HG03025 (cell line): ENCODE results near the gene IFT74.
A peak's percentile ranks its signal among the peaks of the same experiment; 100 is the strongest.

Source experiments
- ATAC-seq: cut with Tn5 transposase; IDR thresholded peaks from one replicate; pipeline ENCODE4 v1.9.1; 2021; ENCODE audit warnings: mild to moderate bottlenecking, moderate library complexity; ENCODE audit not compliant: unreplicated experiment, low FRiP score

IFT74 gene

GRCh38 chr9:26973989-26974388 is 17.8 kb downstream of the IFT74 start:
- ATAC-seq = no peak

- ATAC-seq = no peak
These were observed 18.7 kb downstream of the IFT74 start for GRCh38 chr9:26974927-26975326.

DNA sequence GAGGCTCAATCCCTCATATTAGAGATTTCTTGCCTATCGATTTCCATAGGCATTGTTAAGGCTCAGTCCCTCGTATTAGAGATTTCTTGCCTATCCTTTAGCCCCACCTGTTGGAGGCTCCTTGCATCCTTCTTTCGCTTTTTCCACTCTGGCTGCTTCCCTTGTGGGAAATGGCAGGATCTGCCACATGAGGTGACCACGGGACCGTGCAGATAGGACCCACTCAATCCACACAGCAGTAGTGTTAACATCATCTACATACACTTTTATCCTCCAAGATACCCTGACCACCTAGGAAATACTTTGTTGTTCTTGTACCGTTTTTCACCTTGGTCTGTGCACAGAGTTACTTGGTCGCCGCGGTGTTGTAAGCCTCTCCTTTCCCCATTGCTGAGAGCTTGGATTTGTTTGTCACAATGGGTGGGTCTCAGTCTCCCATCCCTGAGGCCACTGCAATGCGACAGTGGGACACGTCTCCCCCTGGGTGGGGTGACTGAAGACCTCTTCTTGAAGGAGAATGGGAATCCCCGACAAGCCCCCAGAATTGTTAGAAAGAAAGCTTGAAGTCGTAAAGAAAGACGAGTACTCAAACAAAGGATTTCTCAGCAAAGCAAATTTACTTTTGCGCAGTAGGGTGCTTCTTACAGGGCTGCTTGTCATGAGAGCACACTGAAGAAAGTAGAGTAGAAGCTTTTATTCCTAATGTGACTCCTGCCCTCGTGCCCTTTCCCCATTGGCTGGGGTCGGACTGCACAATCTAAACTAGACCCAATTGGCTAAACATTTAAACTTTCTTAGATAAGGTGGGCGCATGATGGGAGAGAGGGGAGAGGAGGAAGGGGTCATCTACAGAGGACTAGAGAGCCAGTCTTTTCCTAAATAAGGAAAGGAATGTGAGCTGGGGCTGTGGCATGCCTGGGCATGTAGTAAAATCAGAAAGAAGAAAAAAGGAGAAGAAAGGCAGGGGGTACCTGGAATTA is 19.8 kb downstream of the IFT74 start:
- no peak for ATAC-seq

GRCh38 chr9:26983340-26983739 is 27.1 kb downstream of the IFT74 start:
- no peak for ATAC-seq

GRCh38 chr9:26995810-26996209 is 39.6 kb downstream of the IFT74 start:
- ATAC-seq = no peak

GRCh38 chr9:27003426-27004077 is 47.3 kb downstream of the IFT74 start:
- ATAC-seq = no peak

GRCh38 chr9:27005491-27005890 is 49.3 kb downstream of the IFT74 start, which contains the start of gene LRRC19:
Gene LRRC19, minus strand, starts transcription at chr9:27005672. Its CDS starts 5,978 bp downstream, at chr9:26999694.
- ATAC-seq = no peak

GRCh38 chr9:27019589-27019988 is 63.4 kb downstream of the IFT74 start:
- ATAC-seq = no peak

DNA sequence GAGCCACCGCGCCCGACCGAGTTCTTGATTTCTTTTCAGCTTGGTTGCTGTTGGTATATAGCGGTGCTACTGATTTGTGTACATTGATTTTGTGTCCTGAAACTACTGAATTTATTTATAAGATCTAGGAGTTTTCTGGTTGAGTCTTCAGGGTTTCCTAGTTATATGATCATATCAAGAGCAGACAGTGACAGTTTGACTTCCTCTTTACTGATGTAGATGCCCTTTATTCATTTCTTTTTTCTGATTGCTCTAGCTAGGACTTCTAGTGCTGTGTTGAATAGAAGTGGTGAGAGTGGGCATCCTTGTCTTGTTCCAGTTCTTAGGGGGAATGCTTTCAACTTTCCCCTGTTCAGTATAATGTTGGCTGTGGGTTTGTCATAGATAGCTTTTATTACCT is 66.7 kb downstream of the IFT74 start:
- ATAC-seq = no peak

GRCh38 chr9:27029186-27029585 is 73.0 kb downstream of the IFT74 start:
- no peak for ATAC-seq

DNA sequence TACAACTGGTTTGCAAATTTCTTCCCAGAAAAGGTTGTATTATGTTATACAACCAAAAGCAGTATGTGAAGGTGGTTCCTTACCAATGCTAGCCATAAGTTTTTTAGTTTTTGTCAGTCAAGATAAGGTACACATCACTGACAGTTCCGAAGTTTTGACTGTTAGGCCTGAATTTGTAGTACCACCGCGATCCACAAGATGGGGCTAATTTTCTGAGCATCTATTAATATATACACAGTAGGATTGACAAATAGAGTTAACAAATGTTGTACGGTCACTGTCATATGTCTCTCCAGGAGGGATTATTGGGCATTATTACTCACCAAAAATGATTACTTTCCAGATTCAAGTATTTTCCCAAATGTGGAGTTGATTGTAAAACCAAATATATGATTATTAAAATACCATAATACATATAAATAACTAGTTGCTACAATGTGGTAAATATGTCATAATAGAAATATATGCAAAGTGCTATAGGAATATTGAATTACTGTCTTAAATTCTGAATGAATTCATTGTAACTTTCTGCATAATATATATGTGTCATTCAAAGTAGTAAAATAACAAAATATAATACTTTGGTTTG is 77.7 kb downstream of the IFT74 start:
- ATAC-seq = peak; percentile 75

GRCh38 chr9:27037499-27037898 is 81.3 kb downstream of the IFT74 start:
- ATAC-seq = no peak

DNA sequence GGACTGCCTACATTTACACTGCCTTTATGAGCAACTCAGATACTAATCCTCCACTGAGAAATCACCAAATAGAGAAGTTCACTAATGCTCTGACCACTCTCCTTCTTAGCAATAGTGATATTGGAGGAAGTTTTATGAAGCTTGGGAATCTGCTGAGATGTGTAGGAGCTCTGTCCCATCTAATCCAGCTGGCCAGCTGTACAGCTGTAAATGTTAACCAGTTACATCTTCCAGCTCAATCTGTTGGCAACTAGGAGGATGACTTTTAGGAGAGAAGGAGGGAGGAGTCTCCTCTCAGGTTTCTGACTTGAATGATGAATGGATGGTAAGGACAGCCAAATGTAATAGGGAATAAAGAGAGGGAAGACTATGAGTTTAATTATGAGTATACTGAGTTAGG is 85.5 kb downstream of the IFT74 start:
- ATAC-seq = no peak

DNA sequence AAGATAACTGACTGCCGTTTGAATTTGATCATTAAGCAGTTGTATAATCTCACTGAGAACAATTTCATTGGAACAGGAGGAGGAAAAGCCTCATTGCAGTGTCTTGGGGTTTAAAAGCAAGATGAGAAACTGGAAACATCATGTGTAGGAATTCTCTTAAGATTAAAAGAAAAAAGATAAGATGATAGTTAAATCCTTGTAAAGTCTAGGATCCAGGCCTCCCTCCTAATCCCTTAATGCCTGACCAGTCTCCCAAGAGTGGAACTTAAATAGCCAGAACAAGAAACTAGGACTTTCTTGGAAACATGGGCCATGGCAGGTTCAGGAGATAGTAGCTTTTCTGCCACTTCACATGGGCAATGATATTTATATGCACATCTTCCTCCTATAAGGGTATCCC is 86.3 kb downstream of the IFT74 start:
- ATAC-seq = no peak

DNA sequence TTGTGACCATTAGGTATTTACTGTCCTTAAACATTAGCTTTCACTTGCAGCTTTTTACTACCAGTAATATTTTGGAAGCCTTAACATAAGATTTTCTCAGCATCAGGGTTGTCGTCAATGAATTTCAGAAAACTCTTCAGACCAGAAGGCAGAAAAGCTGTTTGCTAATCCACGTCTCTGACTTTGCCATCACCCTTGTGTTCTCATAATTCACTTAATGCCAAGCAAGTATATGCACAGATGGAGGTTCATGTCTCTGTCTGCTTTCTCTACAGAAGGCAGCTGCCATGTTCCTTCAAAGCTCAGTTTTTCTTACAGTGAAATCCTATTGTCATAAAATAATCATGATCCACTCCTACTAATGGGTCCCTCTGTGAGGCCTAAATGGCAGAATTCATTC is 87.0 kb downstream of the IFT74 start:
- no peak for ATAC-seq

DNA sequence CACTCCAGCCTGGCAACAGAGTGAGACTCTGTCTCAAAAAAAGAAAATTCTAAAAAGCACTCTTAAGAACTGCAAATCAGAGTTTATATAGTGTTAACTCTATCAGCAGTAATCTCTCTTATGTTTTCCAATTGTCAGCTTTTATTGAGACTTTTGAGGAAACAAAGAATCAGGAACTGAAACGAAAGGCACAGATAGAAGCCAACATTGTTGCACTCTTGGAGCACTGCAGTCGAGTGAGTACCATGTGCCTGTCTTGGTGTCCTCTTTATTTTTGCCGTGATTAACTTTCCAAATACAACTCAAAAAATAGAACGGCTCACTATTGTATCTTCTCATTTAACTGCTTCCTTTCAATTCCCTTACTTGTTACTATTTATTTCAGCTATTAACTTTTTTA is 90.9 kb downstream of the IFT74 start:
- ATAC-seq = no peak

GRCh38 chr9:27053369-27054022 is 97.3 kb downstream of the IFT74 start:
- ATAC-seq = no peak

DNA sequence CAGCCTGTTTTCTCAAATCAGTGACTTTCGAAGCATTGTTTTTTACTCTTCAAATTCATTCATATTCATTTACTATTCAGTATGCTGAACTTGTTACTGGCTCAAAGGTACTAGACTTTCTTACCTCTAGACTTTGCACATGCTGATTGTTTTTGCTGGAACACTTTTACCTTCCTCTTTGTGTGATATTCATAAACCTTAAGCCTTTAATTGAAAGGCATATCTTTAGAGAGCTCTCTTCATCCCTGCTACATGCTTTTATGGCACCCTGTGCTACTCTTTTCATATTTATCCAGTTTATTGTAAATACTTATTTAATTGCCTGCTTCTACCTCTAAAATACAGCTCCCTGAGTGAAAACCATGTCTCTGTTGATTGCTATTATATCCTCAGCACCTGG is 97.9 kb downstream of the IFT74 start:
- ATAC-seq = no peak

GRCh38 chr9:27054841-27055240 is 98.6 kb downstream of the IFT74 start:
- no peak for ATAC-seq

GRCh38 chr9:27059412-27059811 is 103.2 kb downstream of the IFT74 start:
- no peak for ATAC-seq

DNA sequence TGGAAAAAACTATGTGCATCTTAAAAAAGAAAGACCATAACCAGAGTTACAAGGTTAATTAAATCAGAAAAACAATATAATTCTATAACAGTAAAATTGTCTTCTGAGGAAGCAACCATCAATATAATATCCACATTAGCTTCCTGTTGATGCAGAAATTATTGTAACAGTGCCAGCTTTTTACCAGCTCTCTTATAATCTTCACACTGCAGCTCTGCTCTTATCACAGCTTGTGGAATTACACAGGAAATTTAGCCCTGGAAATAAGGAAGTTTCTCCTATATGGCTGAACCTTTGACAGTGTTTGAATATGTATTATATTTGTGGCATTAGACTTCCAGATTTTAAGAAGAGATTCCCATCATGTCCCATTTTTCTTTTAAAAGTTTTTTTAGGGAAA is 103.7 kb downstream of the IFT74 start:
- no peak for ATAC-seq
